Measurements from ENCODE around the gene TRIM24. TPM values are rescaled to one million over a fixed set of nuclear protein-coding genes. Genes with fewer than 3 reads are reported as not detected.

Gene TRIM24
- total RNA-seq, 1 experiment from 2014 or later = 28.4 TPM

- in situ Hi-C loops (cut with HindIII; ENCODE audit: low pct_unique_long_range_greater_than_20kb, low sequenced_read_pairs) = no loop called here
- Histone ChIP-seq H3K27me3 (ENCODE audit: control insufficient read depth, insufficient read depth, low read length) (no peaks in the 10 kb centered on the region), H3K27ac (ENCODE audit: low read length) (no peak overlapping the region), H3K9me3 (ENCODE audit: control insufficient read depth, insufficient read depth, low read depth, low read length) (no peaks in the 10 kb centered on the region), H3K4me1 (ENCODE audit: control insufficient read depth, insufficient read depth, low read length) (no peaks in the 10 kb centered on the region), H3K36me3 (ENCODE audit: control insufficient read depth, insufficient read depth, low read length) (no peaks in the 10 kb centered on the region; the same call in 1 of the 2 replicates), H3K4me3 (ENCODE audit: low read depth in 2 of 2, low read length in 2 of 2) (no peak overlapping the region)
- intact Hi-C loops (cut with micrococcal nuclease; ENCODE audit: unreplicated experiment) = no loop called here
- no TSS peak for BruUV-seq (replicated peaks)
- TF ChIP-seq CTCF (IDR thresholded peaks at IDR 0.05) (no peak), POLR2AphosphoS5 (IDR thresholded peaks at IDR 0.05; ENCODE audit: low read depth, low read length) (no peak), SIN3A (IDR thresholded peaks at IDR 0.05; ENCODE audit: borderline replicate concordance, insufficient read depth, low read depth, low read length) (no peak), TCF7L2 (IDR thresholded peaks at IDR 0.05; ENCODE audit: low read depth, low read length) (no peak)
- TF ChIP-seq, protein P1, sequence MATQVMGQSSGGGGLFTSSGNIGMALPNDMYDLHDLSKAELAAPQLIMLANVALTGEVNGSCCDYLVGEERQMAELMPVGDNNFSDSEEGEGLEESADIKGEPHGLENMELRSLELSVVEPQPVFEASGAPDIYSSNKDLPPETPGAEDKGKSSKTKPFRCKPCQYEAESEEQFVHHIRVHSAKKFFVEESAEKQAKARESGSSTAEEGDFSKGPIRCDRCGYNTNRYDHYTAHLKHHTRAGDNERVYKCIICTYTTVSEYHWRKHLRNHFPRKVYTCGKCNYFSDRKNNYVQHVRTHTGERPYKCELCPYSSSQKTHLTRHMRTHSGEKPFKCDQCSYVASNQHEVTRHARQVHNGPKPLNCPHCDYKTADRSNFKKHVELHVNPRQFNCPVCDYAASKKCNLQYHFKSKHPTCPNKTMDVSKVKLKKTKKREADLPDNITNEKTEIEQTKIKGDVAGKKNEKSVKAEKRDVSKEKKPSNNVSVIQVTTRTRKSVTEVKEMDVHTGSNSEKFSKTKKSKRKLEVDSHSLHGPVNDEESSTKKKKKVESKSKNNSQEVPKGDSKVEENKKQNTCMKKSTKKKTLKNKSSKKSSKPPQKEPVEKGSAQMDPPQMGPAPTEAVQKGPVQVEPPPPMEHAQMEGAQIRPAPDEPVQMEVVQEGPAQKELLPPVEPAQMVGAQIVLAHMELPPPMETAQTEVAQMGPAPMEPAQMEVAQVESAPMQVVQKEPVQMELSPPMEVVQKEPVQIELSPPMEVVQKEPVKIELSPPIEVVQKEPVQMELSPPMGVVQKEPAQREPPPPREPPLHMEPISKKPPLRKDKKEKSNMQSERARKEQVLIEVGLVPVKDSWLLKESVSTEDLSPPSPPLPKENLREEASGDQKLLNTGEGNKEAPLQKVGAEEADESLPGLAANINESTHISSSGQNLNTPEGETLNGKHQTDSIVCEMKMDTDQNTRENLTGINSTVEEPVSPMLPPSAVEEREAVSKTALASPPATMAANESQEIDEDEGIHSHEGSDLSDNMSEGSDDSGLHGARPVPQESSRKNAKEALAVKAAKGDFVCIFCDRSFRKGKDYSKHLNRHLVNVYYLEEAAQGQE (IDR thresholded peaks at IDR 0.05; ENCODE audit: insufficient read depth in 1 of 2, low read depth in 2 of 2, low read length in 1 of 2) = no peak
- ChIA-PET POLR2A (no interaction called here), CTCF (no interaction called here)
- ATAC-seq (no peak), DNase-seq (ENCODE audit: low read depth, low spot score) (no peak)
Observed at GRCh38 chr7:138514044-138514443, 54.0 kb downstream of the TRIM24 start.

DNA sequence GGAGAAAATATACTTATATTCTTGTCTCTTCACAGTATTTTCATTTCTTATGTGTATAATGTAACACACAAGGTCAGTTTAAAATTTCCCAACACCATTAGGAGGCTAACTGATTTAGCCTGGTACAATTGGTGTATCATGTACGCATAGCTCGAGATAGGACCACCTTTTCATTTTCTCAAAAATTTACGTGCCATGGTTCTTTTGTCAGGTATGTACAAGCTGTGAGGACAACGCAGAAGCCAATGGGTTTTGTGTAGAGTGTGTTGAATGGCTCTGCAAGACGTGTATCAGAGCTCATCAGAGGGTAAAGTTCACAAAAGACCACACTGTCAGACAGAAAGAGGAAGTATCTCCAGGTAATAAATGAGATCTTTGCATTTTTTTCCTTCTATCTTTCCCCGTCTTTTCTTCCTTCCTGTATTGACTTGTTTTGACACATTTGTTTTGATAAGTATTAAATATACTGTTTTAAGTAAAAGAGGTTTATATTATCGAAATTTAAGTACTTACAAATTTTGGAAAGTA is 55.0 kb downstream of the TRIM24 start:
- TF ChIP-seq POLR2AphosphoS5 (IDR thresholded peaks at IDR 0.05; ENCODE audit: low read depth, low read length) = no peak
- TF ChIP-seq CTCF (IDR thresholded peaks at IDR 0.05) = no peak
- intact Hi-C loops (cut with micrococcal nuclease; ENCODE audit: unreplicated experiment) = no loop called here
- no peak for ATAC-seq
- no peaks in the 10 kb centered on the region for H3K9me3 ChIP-seq (ENCODE audit: control insufficient read depth, insufficient read depth, low read depth, low read length)
- H3K36me3 ChIP-seq (ENCODE audit: control insufficient read depth, insufficient read depth, low read length) = no peaks in the 10 kb centered on the region; the same call in 1 of the 2 replicates
- no peak for DNase-seq (ENCODE audit: low read depth, low spot score)
- no TSS peak for BruUV-seq (replicated peaks)
- in situ Hi-C loops (cut with HindIII; ENCODE audit: low pct_unique_long_range_greater_than_20kb, low sequenced_read_pairs) = no loop called here
- CTCF ChIA-PET = no interaction called here
- no peak overlapping the region for H3K27ac ChIP-seq (ENCODE audit: low read length)
- no peaks in the 10 kb centered on the region for H3K4me1 ChIP-seq (ENCODE audit: control insufficient read depth, insufficient read depth, low read length)
- H3K4me3 ChIP-seq (ENCODE audit: low read depth in 2 of 2, low read length in 2 of 2) = no peak overlapping the region
- H3K27me3 ChIP-seq (ENCODE audit: control insufficient read depth, insufficient read depth, low read length) = no peaks in the 10 kb centered on the region
- POLR2A ChIA-PET = no interaction called here

Measured in Panc1 (cell line).